SK-N-DZ (cell line): ENCODE results near the gene GCSAM. TPM values are rescaled to one million over a fixed set of nuclear protein-coding genes. Genes with fewer than 3 reads are reported as not detected.

Experiments used
- DNase-seq: peaks from one replicate; pipeline ENCODE4 v3.0.0-alpha.2; 2015; ENCODE audit warnings: low spot score
- polyA plus RNA-seq, 2 experiments: library from polyadenylated mRNA; depleted of rRNA; stranded (reverse); fragments of >200 nt; gene quantifications; 2 replicates each; pipeline ENCODE4 v1.2.3, GENCODE V29; 2014

The GCSAM gene
- polyA plus RNA-seq (2014; cell fraction: cytosol; rRNA removed): not detected in 2 replicates
- polyA plus RNA-seq (2014; cell fraction: nucleus; rRNA removed): not detected in 2 replicates

GRCh38 chr3:112132975-112133448 lies at the start of gene GCSAM:
Gene GCSAM, minus strand, starts transcription at chr3:112133248. Its CDS starts 128 bp downstream, at chr3:112133120.
- no peak for DNase-seq

GRCh38 chr3:112175646-112176045 lies 42.6 kb upstream of the GCSAM start:
- no peak for DNase-seq

- no peak for DNase-seq
Observed at GRCh38 chr3:112175037-112175436, 42.0 kb upstream of the GCSAM start.

- no peak for DNase-seq
Observed at GRCh38 chr3:112171144-112171543, 38.1 kb upstream of the GCSAM start.

- DNase-seq: no peak
Observed at GRCh38 chr3:112170046-112170445, 37.0 kb upstream of the GCSAM start.

GRCh38 chr3:112167758-112168157 lies 34.7 kb upstream of the GCSAM start:
- no peak for DNase-seq

- no peak for DNase-seq
Observed at GRCh38 chr3:112149136-112149535, 16.1 kb upstream of the GCSAM start.

GRCh38 chr3:112143689-112144088 lies 10.6 kb upstream of the GCSAM start:
- no peak for DNase-seq

GRCh38 chr3:112143251-112143650 lies 10.2 kb upstream of the GCSAM start:
- no peak for DNase-seq

- no peak for DNase-seq
Observed at GRCh38 chr3:112141293-112141692, 8.2 kb upstream of the GCSAM start.

- DNase-seq: no peak
Observed at GRCh38 chr3:112140584-112140983, 7.5 kb upstream of the GCSAM start.

- no peak for DNase-seq
Observed at GRCh38 chr3:112138219-112138969, 5.3 kb upstream of the GCSAM start.

GRCh38 chr3:112137781-112138180 lies 4.7 kb upstream of the GCSAM start:
- DNase-seq: no peak

GRCh38 chr3:112136959-112137693 lies 4.1 kb upstream of the GCSAM start:
- peak; percentile 61 for DNase-seq

GRCh38 chr3:112136046-112136445 lies 3.0 kb upstream of the GCSAM start:
- no peak for DNase-seq

GRCh38 chr3:112134335-112135124 lies 1.5 kb upstream of the GCSAM start:
- peak; percentile 65 for DNase-seq

GRCh38 chr3:112133626-112134334 lies 732 bp upstream of the GCSAM start:
- no peak for DNase-seq

GRCh38 chr3:112132554-112132953 lies 494 bp downstream of the GCSAM start:
- DNase-seq: no peak

- DNase-seq: no peak
Observed at GRCh38 chr3:112132088-112132487, 960 bp downstream of the GCSAM start.

- DNase-seq: no peak
Observed at GRCh38 chr3:112131111-112131510, 1.9 kb downstream of the GCSAM start.

- DNase-seq: no peak
Observed at GRCh38 chr3:112130638-112130993, 2.4 kb downstream of the GCSAM start.
